Skeletal muscle satellite cell (primary cell): ENCODE data around the gene NBPF10. TPM values are rescaled to one million over a fixed set of nuclear protein-coding genes. Genes with fewer than 3 reads are reported as not detected.
"Not testable (repeated sequence)": the region's sequence is repeated elsewhere in the genome, so short reads cannot be mapped to it uniquely, and the experiment has no call there.

Source experiments
- H3K27me3 ChIP-seq: 2 replicates; pipeline ENCODE4 v1.7.0; 2013; ENCODE audit warnings: low read length; ENCODE audit not compliant: control insufficient read depth, insufficient read depth
- H3K36me3 ChIP-seq: 2 replicates; pipeline ENCODE4 v1.7.0; 2013; ENCODE audit warnings: mild to moderate bottlenecking, control low read depth, low read length; ENCODE audit not compliant: insufficient read depth
- H3K4me1 ChIP-seq: 2 replicates; pipeline ENCODE4 v1.7.0; 2013; ENCODE audit warnings: low read length; ENCODE audit not compliant: control insufficient read depth, insufficient read depth
- H3K4me2 ChIP-seq: 2 replicates; pipeline ENCODE4 v1.7.0; 2013; ENCODE audit warnings: mild to moderate bottlenecking, low read length
- H3K4me3 ChIP-seq: 2 replicates; pipeline ENCODE4 v1.7.0; 2013; ENCODE audit warnings: low read length
- H3K9ac ChIP-seq: 2 replicates; pipeline ENCODE4 v1.7.0; 2013; ENCODE audit warnings: mild to moderate bottlenecking, low read depth, low read length, moderate library complexity
- H3K9me3 ChIP-seq: replicated peaks from 2 replicates; pipeline ENCODE4 v1.7.0; 2013; ENCODE audit warnings: mild to moderate bottlenecking, control low read depth, low read length
- total RNA-seq: library from RNA; depleted of rRNA; stranded (reverse); fragments of >200 nt; gene quantifications from 2 replicates; pipeline ENCODE4 v1.2.3, GENCODE V29; 2012; rRNA removed

Gene NBPF10, protein sequence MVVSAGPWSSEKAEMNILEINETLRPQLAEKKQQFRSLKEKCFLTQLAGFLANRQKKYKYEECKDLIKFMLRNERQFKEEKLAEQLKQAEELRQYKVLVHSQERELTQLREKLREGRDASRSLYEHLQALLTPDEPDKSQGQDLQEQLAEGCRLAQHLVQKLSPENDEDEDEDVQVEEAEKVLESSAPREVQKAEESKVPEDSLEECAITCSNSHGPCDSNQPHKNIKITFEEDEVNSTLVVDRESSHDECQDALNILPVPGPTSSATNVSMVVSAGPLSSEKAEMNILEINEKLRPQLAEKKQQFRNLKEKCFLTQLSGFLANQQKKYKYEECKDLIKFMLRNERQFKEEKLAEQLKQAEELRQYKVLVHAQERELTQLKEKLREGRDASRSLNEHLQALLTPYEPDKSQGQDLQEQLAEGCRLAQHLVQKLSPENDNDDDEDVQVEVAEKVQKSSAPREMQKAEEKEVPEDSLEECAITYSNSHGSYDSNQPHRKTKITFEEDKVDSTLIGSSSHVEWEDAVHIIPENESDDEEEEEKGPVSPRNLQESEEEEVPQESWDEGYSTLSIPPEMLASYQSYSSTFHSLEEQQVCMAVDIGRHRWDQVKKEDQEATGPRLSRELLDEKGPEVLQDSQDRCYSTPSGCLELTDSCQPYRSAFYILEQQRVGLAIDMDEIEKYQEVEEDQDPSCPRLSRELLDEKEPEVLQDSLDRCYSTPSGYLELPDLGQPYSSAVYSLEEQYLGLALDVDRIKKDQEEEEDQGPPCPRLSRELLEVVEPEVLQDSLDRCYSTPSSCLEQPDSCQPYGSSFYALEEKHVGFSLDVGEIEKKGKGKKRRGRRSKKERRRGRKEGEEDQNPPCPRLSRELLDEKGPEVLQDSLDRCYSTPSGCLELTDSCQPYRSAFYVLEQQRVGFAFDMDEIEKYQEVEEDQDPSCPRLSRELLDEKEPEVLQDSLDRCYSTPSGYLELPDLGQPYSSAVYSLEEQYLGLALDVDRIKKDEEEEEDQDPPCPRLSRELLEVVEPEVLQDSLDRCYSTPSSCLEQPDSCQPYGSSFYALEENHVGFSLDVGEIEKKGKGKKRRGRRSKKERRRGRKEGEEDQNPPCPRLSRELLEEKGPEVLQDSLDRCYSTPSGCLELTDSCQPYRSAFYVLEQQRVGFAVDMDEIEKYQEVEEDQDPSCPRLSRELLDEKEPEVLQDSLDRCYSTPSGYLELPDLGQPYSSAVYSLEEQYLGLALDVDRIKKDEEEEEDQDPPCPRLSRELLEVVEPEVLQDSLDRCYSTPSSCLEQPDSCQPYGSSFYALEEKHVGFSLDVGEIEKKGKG (N-terminal part only)
- total RNA-seq, result 2.2 and 3.5 TPM in 2 replicates

DNA sequence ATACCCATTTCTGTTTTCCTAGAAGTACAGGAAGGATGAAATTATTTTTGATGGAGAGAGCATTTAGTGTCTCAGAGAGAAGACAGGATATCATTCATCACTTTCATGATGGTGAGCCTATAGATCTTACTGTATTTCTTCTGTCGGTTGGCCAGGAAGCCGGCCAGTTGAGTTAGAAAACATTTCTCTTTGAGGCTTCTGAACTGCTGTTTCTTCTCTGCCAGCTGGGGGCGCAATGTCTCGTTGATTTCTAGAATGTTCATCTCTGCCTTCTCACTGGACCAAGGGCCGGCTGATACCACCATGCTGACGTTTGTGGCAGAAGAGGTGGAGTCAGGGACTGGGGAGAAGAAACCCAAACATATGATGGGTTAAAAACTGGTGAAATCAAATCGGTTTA, at the start of gene NBPF10:
Gene NBPF10, minus strand, starts transcription at position 340 of the 400 bp plus-strand sequence. Its CDS starts 35 bp downstream, at position 305.
- not testable (repeated sequence) for H3K4me1 ChIP-seq, H3K9me3 ChIP-seq, H3K4me3 ChIP-seq, H3K4me2 ChIP-seq, H3K27me3 ChIP-seq, H3K9ac ChIP-seq, H3K36me3 ChIP-seq

DNA sequence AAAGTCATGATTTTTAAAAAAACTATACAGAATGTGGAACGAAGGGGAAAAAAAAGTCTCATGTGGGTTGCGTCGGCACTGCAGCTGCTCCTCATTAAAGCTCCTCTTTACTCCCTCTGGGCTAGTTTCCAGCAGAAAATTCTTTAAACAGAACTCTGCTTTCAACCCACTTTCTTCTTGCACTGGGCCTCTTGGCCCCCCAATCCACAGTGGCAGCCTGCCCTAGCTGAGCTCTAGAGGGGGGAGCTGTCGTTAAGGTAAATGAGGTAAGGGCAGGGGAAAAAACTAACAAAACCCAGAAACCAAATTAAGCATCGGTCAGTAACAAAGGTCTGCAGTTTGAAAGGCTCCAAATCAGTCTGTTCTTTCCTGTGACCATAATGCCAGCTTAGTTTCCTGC, 29.9 kb upstream of the NBPF10 start:
- H3K4me1 ChIP-seq, H3K36me3 ChIP-seq, H3K4me3 ChIP-seq, H3K9ac ChIP-seq, H3K27me3 ChIP-seq, H3K9me3 ChIP-seq: not testable (repeated sequence)
- H3K4me2 ChIP-seq, result peak overlapping the region; percentile 47

DNA sequence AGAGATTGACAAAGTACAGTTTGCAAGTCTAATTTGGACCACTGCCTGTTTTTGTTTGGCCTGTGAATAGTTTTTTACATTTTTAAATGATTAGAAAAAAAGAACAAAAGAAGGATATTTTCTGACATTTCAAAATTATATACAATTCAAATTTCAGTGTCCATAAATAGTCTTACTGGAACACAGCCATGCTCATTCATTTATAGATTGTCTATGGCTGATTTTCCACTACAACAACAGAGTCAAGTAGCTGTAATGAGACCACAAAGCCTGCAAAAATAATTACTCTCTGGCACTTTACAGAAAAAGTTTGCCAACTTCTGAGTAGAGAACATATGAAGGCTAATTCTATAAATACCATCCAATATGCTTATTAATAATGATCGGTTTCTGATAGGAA, 23.1 kb upstream of the NBPF10 start:
- H3K36me3 ChIP-seq, H3K4me3 ChIP-seq, H3K4me1 ChIP-seq, H3K27me3 ChIP-seq, H3K9me3 ChIP-seq, H3K4me2 ChIP-seq, H3K9ac ChIP-seq: not testable (repeated sequence)

DNA sequence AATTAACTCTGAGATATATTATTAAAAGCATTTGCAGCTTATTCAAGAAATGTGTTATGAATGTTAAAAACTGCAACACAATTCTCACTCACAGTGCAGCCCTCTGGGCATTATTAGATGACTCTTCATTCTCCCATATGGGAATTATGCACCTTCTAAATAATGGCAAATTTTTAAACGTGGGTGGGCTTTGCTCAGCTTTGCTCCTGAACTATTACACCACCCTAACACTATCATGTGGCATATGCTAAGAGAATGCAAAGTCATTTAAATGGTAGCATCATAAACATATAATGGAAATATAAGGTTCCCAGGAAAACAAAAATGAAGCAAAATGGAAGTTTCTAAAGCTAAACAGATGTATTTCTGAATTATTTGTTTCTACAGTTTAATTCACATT, 22.7 kb upstream of the NBPF10 start:
- H3K4me3 ChIP-seq, H3K36me3 ChIP-seq, H3K9ac ChIP-seq, H3K27me3 ChIP-seq, H3K9me3 ChIP-seq, H3K4me2 ChIP-seq, H3K4me1 ChIP-seq: not testable (repeated sequence)
